ENCODE results near the gene C10orf95. TPM values are rescaled to one million over a fixed set of nuclear protein-coding genes. Genes with fewer than 3 reads are reported as not detected.

The C10orf95 gene
- total and polyA plus RNA-seq, 2 of the 13 experiments (the other 11 are each of a cell fraction or from before 2014, with no cell fraction given), result 0.05 to 0.07 TPM

GRCh38 chr10:102434394-102435132 is 16.8 kb downstream of the C10orf95 start (continued):
- TF ChIP-seq ZFP41 (CRISPR knock-in tag; IDR thresholded peaks at IDR 0.05; ENCODE audit: borderline replicate concordance) (no peak), EP300 (IDR thresholded peaks at IDR 0.05; ENCODE audit: low read depth in 2 of 2, low read length in 2 of 2) (peak; percentile 59 to 60; a peak in 2 of 4 replicates), EP300 (CRISPR knock-in tag; IDR thresholded peaks at IDR 0.05; ENCODE audit: borderline replicate concordance) (no peak; the same call in 1 of the 2 replicates), PAX8 (CRISPR knock-in tag; IDR thresholded peaks at IDR 0.05; ENCODE audit: borderline replicate concordance) (no peak), NFKBIZ (CRISPR knock-in tag; IDR thresholded peaks at IDR 0.05) (no peak), ZNF124 (CRISPR knock-in tag; IDR thresholded peaks at IDR 0.05) (0 out of 2 replicates have a peak, but pooled peaks have one; percentile 13), FOXO1 (CRISPR knock-in tag; IDR thresholded peaks at IDR 0.05) (no peak), MED1 (CRISPR knock-in tag; IDR thresholded peaks at IDR 0.05) (0 out of 2 replicates have a peak, but pooled peaks have one; percentile 25), STAT6 (CRISPR knock-in tag; IDR thresholded peaks at IDR 0.05; ENCODE audit: borderline replicate concordance) (no peak), SIX4 (CRISPR knock-in tag; IDR thresholded peaks at IDR 0.05) (no peak), AGO1 (IDR thresholded peaks at IDR 0.05; ENCODE audit: low read depth, low read length, poor library complexity, severe bottlenecking) (no peak), ZHX1 (CRISPR knock-in tag; IDR thresholded peaks at IDR 0.05; ENCODE audit: low read depth) (no peak; the same call in 1 of the 2 replicates), ZNF83 (CRISPR knock-in tag; IDR thresholded peaks at IDR 0.05; ENCODE audit: borderline replicate concordance) (no peak; the same call in 1 of the 2 replicates), ZNF446 (CRISPR knock-in tag; IDR thresholded peaks at IDR 0.05) (0 out of 2 replicates have a peak, but pooled peaks have one; percentile 26)
- TF ChIP-seq, protein P1, sequence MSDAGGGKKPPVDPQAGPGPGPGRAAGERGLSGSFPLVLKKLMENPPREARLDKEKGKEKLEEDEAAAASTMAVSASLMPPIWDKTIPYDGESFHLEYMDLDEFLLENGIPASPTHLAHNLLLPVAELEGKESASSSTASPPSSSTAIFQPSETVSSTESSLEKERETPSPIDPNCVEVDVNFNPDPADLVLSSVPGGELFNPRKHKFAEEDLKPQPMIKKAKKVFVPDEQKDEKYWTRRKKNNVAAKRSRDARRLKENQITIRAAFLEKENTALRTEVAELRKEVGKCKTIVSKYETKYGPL (CRISPR knock-in tag; IDR thresholded peaks at IDR 0.05), result no peak
- TF ChIP-seq, protein P2, sequence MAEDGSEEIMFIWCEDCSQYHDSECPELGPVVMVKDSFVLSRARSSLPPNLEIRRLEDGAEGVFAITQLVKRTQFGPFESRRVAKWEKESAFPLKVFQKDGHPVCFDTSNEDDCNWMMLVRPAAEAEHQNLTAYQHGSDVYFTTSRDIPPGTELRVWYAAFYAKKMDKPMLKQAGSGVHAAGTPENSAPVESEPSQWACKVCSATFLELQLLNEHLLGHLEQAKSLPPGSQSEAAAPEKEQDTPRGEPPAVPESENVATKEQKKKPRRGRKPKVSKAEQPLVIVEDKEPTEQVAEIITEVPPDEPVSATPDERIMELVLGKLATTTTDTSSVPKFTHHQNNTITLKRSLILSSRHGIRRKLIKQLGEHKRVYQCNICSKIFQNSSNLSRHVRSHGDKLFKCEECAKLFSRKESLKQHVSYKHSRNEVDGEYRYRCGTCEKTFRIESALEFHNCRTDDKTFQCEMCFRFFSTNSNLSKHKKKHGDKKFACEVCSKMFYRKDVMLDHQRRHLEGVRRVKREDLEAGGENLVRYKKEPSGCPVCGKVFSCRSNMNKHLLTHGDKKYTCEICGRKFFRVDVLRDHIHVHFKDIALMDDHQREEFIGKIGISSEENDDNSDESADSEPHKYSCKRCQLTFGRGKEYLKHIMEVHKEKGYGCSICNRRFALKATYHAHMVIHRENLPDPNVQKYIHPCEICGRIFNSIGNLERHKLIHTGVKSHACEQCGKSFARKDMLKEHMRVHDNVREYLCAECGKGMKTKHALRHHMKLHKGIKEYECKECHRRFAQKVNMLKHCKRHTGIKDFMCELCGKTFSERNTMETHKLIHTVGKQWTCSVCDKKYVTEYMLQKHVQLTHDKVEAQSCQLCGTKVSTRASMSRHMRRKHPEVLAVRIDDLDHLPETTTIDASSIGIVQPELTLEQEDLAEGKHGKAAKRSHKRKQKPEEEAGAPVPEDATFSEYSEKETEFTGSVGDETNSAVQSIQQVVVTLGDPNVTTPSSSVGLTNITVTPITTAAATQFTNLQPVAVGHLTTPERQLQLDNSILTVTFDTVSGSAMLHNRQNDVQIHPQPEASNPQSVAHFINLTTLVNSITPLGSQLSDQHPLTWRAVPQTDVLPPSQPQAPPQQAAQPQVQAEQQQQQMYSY (CRISPR knock-in tag; IDR thresholded peaks at IDR 0.05), result no peak
- TF ChIP-seq, protein P3, sequence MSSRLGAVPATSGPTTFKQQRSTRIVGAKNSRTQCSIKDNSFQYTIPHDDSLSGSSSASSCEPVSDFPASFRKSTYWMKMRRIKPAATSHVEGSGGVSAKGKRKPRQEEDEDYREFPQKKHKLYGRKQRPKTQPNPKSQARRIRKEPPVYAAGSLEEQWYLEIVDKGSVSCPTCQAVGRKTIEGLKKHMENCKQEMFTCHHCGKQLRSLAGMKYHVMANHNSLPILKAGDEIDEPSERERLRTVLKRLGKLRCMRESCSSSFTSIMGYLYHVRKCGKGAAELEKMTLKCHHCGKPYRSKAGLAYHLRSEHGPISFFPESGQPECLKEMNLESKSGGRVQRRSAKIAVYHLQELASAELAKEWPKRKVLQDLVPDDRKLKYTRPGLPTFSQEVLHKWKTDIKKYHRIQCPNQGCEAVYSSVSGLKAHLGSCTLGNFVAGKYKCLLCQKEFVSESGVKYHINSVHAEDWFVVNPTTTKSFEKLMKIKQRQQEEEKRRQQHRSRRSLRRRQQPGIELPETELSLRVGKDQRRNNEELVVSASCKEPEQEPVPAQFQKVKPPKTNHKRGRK (CRISPR knock-in tag; IDR thresholded peaks at IDR 0.05), result no peak
